Activated T-helper 1 cell treated with Interleukin-2 at 50 U/mL for 16 hours (primary cell): Measurements from ENCODE around the gene GTF3A.
A peak's percentile ranks its signal among the peaks of the same experiment; 100 is the strongest.

Source experiments
- DNase-seq: peaks from one replicate; pipeline ENCODE4 v3.0.0-alpha.2; 2020; ENCODE audit warnings: low read depth

Gene GTF3A

GRCh38 chr13:27448308-27448707 is 23.9 kb downstream of the GTF3A start:
- no peak for DNase-seq

GRCh38 chr13:27449081-27449603 is 24.7 kb downstream of the GTF3A start:
- DNase-seq = no peak

DNA sequence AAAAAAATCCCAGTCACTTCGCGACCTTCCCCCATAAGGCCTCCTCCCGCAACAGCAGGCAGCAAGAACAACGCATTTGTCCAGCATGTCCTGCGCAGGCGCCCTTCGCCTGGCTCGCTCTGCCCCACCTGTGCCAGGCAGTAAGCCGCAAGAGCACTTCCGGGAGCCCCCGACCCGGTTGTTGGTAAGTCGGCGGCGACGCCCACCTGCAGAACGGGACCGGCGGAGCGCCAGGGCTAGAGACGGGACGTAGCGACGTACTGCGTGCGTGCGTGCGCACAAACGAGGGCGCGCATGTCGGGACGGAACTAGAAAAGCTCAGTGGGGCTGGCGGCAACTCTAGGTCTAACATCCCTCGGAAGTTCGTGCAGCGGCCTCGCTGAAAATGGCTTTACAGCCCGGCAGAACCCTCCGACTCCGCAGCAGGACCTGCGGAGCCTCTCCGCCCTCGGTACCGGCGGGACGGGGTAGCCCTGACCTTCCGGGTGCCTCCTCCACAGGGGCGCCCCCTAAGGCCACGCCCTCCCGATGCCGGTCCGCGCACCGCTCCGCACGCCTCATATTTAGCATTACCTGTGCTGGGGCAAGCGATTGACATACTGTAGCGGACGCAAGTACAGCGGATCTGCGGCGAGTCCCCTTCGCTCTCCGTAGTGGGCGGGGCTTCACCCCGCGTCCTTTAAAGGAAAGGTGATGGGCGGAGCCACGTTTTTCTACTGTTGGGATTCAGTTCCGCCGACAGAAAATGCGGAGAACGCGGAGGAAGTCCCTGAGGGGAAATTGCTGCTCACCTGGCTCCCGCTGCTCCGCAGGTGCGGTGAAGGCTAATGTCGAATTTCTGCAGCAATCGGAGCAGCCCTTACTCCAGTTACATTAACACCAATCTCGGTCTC is 25.8 kb downstream of the GTF3A start, which contains the start of gene MTIF3:
TSS of gene MTIF3 (minus strand) at position 629 of the 893 bp plus-strand sequence. CDS start 10,116 bp downstream, outside the sequence.
- peak; percentile 95 for DNase-seq

- peak; percentile 18 for DNase-seq
Observed at GRCh38 chr13:27450921-27451471, 26.6 kb downstream of the GTF3A start.

GRCh38 chr13:27455331-27455855 is 31.0 kb downstream of the GTF3A start:
- DNase-seq = no peak

DNA sequence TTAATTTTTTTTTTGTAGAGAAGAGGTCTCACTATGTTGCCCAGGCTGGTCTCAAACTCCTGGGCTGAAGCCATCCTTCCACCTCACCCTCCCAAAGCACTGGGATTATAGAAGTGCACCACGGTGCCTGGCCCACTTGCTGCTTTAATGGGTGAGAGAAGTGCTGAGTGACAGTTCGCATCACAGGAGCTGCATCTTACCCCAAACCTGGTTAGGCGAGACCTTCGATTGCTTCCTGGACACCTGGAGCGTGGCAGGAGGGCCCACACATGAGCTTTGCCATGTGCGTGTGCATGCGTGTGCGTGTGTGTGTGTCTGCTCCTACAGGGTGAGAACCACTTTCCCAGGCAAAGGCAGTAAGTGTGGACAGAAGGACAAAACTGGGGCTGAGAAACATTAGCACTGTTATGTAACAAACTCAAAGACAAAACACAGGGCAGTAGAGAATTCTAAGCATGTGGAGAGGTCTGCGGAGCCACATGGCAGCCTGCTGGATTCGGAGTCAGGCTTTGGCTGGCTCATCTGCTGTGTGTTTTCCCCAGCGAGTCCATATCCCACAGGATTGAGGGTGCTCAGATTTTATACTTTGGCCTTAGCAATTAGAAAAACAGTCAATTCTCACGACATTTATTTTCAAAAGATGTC is 37.6 kb downstream of the GTF3A start:
- no peak for DNase-seq

DNA sequence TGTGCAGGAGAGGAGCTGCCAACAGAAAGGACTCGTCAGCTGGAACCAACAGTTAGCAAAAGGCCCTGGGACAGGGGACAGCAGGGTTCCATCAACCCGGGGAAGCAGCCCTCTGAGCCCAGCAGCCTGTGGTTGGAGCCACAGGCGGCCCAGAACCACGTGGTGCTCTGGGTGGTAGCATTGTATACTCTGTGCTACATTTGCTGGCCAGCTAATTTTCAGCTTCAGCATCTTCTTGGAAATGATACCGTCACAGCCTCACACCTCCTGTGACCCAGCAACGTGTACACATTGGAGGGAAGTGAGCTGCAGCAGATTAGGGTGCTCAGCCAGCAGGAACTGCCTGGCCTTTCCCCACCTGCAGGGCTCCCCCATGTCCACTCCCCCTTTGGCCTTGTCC is 39.1 kb downstream of the GTF3A start:
- no peak for DNase-seq

- DNase-seq = no peak
Observed at GRCh38 chr13:27465611-27466010, 41.2 kb downstream of the GTF3A start.

DNA sequence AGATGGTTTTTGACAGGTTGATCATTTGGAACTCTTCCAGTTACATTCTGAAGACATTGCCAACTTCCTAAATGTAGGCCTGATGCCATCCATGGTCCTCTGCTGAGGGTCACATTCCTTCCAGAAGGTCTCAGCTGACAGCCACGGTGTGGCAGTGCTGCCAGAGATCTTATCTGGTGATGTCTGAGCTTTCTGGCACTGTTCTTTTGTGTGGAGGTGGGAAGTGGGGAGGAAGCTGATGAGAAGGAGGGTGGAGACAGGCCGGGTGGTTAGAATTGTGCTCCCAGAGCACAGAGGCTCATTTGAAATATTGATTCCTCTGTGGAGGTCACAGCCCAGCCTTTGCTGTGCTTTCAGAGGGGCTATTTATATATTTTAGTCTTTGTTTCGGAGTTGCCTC is 42.1 kb downstream of the GTF3A start:
- DNase-seq = no peak

DNA sequence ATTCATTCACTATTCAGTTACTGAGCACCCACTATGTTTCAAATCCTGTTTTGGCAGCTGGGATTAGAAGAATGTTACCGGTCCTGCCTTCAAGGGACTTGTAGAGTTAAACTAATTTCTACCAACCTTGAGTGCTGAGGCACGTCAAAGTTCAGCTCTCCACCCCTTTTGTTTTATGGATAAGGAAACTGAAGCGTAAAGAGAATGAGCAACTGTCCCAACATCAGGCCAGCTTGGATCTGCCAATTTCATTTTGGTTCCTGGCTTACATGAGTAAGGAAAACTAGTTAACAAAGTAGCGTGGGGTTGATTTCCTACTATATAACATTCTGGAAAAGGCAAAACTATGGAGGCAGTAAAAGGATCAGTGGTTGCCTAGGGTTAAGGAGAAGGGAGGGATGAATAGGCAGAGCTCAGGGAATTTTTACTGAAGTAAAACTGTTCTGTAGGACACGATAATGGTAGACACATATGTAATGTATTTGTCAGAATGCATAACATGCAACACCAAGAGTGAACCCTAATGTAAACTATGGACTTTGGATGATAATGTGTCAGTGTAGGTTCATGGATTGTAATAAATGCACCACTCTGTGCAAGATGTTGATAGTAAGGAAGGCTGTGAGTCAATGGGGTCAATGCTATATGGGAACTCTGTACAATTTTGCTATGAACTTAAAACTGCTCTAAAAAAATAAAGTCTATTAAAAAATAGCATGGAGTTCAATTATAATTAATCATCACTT is 45.8 kb downstream of the GTF3A start:
- DNase-seq = no peak

- no peak for DNase-seq
Observed at GRCh38 chr13:27472441-27472840, 48.0 kb downstream of the GTF3A start.

DNA sequence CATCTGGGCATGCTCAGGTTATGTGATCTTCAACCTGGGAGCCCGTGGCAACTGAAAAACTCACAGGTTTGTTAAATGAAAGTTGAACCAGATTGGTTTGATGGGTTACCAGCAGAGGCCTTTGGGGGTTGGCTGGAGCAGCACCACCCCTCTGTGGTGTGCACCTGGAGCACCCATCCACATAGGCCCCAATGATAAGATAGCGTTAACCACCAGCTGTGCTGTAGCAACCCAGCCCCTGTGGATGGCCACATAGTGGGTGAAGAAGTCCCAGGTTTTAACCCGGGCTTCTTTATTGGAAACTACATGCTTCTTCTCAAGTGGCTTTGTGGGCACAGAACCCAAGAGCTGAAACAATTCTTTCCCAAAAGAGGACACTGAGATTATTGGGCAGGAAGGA is 48.5 kb downstream of the GTF3A start:
- no peak for DNase-seq

DNA sequence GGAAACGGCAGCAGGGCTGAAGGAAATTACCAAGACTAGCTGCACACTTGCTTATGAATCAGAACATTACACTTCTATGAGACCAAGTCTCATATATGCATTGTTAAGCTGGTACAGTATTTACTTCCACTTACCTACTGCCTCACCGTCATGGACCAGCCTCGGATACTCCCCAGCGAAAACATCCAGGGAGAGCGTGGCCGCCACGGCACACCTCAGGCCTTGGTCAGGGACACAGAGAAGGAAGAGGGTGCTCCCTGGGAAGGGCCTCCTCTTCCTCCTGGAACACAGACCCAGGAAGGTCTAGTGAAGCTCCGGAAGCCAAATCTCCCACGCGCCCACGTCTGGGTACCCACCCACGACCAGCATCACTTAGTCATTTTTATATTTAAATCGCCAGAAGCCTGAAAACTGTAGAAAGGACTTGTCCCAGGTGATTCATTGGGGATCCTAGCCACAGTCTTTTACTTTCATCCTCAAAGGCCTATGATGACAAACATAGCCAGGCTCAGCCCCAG is 50.4 kb downstream of the GTF3A start:
- DNase-seq = no peak

DNA sequence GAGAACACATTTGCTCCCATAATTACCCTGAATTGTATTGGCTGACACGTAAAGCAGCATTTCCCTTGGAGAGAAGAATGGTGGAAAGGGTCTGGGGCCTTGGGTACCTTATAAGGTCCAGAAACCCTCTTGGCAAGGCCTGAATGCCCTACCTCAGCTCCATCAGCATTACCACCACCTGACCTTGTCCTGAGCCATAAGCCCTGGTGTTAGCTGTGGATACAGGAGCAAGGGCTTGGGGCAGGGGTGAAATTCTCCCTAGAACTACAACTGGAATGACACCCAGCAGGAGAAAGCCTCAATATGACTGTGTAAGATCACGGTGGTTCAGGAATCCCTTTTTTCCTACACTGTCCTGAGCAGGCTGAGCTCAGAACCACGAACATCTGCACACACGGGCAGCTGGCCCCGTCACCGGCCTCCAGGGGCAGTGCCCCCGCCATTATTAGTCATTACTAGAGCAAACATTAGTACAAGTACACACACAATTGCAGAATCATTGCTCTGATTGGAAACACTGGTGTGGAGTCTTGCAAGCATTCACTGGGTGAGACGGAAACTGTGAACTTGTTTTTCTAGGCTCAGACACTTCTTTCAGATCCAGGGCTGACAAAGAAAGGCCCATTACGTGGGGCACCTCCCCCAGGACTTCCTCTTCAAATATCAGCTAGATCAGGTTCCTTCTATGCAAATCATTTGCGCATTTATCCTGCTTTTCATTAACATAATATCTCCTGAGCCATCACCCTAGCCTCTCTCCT is 52.7 kb downstream of the GTF3A start:
- no peak for DNase-seq

DNA sequence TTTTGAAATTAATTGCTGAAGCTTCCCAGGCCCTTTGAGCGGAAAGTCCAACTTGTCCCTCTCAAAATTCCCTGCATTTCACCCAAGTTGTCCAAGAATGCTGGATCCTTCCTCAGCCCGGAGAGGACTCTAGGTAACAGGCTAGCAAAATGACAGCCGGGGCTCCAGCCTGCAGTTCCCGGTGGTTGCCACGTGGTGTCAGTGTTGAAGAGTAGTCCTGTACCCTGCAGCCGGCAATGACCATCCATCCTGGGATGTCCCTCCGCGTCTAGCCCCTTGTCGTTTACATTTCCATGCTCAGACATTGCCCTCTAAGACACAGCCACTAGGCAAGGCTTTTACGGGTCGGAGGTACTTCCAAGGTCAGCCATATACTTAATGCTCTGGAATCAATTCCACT is 57.3 kb downstream of the GTF3A start:
- DNase-seq = no peak

- no peak for DNase-seq
Observed at GRCh38 chr13:27482983-27483382, 58.6 kb downstream of the GTF3A start.

- DNase-seq = no peak
Observed at GRCh38 chr13:27483421-27483820, 59.0 kb downstream of the GTF3A start.
